Osteocyte (in vitro differentiated cells): Measurements from ENCODE around the gene OSBPL10. TPM values are rescaled to one million over a fixed set of nuclear protein-coding genes. Genes with fewer than 3 reads are reported as not detected.
"Not testable (repeated sequence)": the region's sequence is repeated elsewhere in the genome, so short reads cannot be mapped to it uniquely, and the experiment has no call there.

Experiments used
- DNase-seq: peaks from one replicate; pipeline ENCODE4 v3.0.0; 2021; ENCODE audit warnings: mixed read lengths; ENCODE audit not compliant: unreplicated experiment; ENCODE audit errors: extremely low spot score
- H3K27ac Mint-ChIP-seq: one replicate; pipeline ENCODE4 v1.8.0; 2021; ENCODE audit warnings: mild to moderate bottlenecking, mixed read lengths; ENCODE audit not compliant: unreplicated experiment
- H3K27me3 Mint-ChIP-seq: one replicate; pipeline ENCODE4 v1.8.0; 2021; ENCODE audit warnings: mixed read lengths; ENCODE audit not compliant: unreplicated experiment
- H3K36me3 Mint-ChIP-seq: one replicate; pipeline ENCODE4 v1.8.0; 2021; ENCODE audit warnings: mixed read lengths; ENCODE audit not compliant: unreplicated experiment
- H3K4me1 Mint-ChIP-seq: one replicate; pipeline ENCODE4 v1.8.0; 2021; ENCODE audit warnings: mixed read lengths; ENCODE audit not compliant: unreplicated experiment
- H3K4me3 Mint-ChIP-seq: one replicate; pipeline ENCODE4 v1.8.0; 2021; ENCODE audit warnings: mild to moderate bottlenecking, moderate library complexity, mixed read lengths; ENCODE audit not compliant: unreplicated experiment
- H3K9me3 Mint-ChIP-seq: one replicate; pipeline ENCODE4 v1.8.0; 2021; ENCODE audit warnings: mixed read lengths; ENCODE audit not compliant: unreplicated experiment
- CTCF ChIP-seq: fragments of 200-600 bp; sonication (generic); IDR thresholded peaks from 2 replicates; pipeline ENCODE4 v1.5.0; 2021; ENCODE audit warnings: antibody characterized with exemption, mild to moderate bottlenecking, moderate library complexity
- total RNA-seq: library from RNA; stranded (reverse); gene quantifications from 2 replicates; pipeline ENCODE4 v1.2.1, GENCODE V29; 2021

OSBPL10 gene
- total RNA-seq, 1 donor from 2014 or later, result 21.7 TPM

- no peak for DNase-seq
- Mint-ChIP-seq H3K9me3 (no peaks in the 10 kb centered on the region), H3K36me3 (peaks cover 7% of the 10 kb centered on the region), H3K4me3 (no peak overlapping the region), H3K4me1 (peaks cover 5% of the 10 kb centered on the region), H3K27ac (no peak overlapping the region), H3K27me3 (no peaks in the 10 kb centered on the region)
- TF ChIP-seq CTCF, result no peak
These were observed 119.2 kb downstream of the OSBPL10 start for GRCh38 chr3:31861826-31862225.

- DNase-seq, H3K27ac Mint-ChIP-seq, H3K27me3 Mint-ChIP-seq: not testable (repeated sequence)
These were observed 120.4 kb downstream of the OSBPL10 start for GRCh38 chr3:31860642-31861041.

GRCh38 chr3:31859245-31859644, 121.8 kb downstream of the OSBPL10 start:
- no peak for TF ChIP-seq CTCF
- Mint-ChIP-seq H3K4me1 (peaks cover 5% of the 10 kb centered on the region), H3K27ac (no peak overlapping the region), H3K27me3 (no peaks in the 10 kb centered on the region), H3K9me3 (no peaks in the 10 kb centered on the region), H3K36me3 (peaks cover 3% of the 10 kb centered on the region), H3K4me3 (no peak overlapping the region)
- no peak for DNase-seq

More at GRCh38 chr3:31860642-31861041, 120.4 kb downstream of the OSBPL10 start:
- H3K9me3 Mint-ChIP-seq, H3K4me1 Mint-ChIP-seq, H3K36me3 Mint-ChIP-seq, H3K4me3 Mint-ChIP-seq: not testable (repeated sequence)

- H3K4me1 Mint-ChIP-seq, result peaks cover 5% of the 10 kb centered on the region
- peaks cover 3% of the 10 kb centered on the region for H3K36me3 Mint-ChIP-seq
- no peaks in the 10 kb centered on the region for H3K9me3 Mint-ChIP-seq
- no peak for DNase-seq
- TF ChIP-seq CTCF, result no peak
- H3K27me3 Mint-ChIP-seq, result no peaks in the 10 kb centered on the region
- H3K27ac Mint-ChIP-seq, result no peak overlapping the region
- no peak overlapping the region for H3K4me3 Mint-ChIP-seq
These were observed 122.6 kb downstream of the OSBPL10 start for GRCh38 chr3:31858439-31858838.

- Mint-ChIP-seq H3K9me3 (no peaks in the 10 kb centered on the region), H3K4me3 (no peak overlapping the region), H3K27me3 (no peaks in the 10 kb centered on the region), H3K27ac (no peak overlapping the region), H3K36me3 (no peaks in the 10 kb centered on the region), H3K4me1 (peaks cover 17% of the 10 kb centered on the region)
- DNase-seq, result no peak
- no peak for TF ChIP-seq CTCF
These were observed 127.5 kb downstream of the OSBPL10 start for GRCh38 chr3:31853580-31853979.

- no peaks in the 10 kb centered on the region for H3K9me3 Mint-ChIP-seq
- no peak for DNase-seq
- no peak overlapping the region for H3K4me3 Mint-ChIP-seq
- no peak for TF ChIP-seq CTCF
- no peak overlapping the region for H3K27ac Mint-ChIP-seq
- H3K27me3 Mint-ChIP-seq, result no peaks in the 10 kb centered on the region
- peaks cover 22% of the 10 kb centered on the region for H3K4me1 Mint-ChIP-seq
- no peaks in the 10 kb centered on the region for H3K36me3 Mint-ChIP-seq
These were observed 129.8 kb downstream of the OSBPL10 start for GRCh38 chr3:31851278-31851677.
